Measurements from ENCODE around the gene RBM20.

RBM20 gene

GRCh38 chr10:110641256-110641655, 2.9 kb upstream of the RBM20 start:
- Histone ChIP-seq H3K9ac (ENCODE audit: low read length) (no peak overlapping the region), H3K27me3 (ENCODE audit: control insufficient read depth, insufficient read depth, low read length) (peaks cover 51% of the 10 kb centered on the region), H3K9me3 (ENCODE audit: control insufficient read depth, low read depth, low read length) (no peaks in the 10 kb centered on the region), H3K36me3 (ENCODE audit: control insufficient read depth, low read depth, low read length) (no peaks in the 10 kb centered on the region), H3K4me3 (ENCODE audit: low read length) (peak overlapping the region; percentile 4), H3K4me1 (ENCODE audit: control insufficient read depth, low read depth, low read length) (peaks cover 48% of the 10 kb centered on the region), H3K27ac (ENCODE audit: low read length) (no peak overlapping the region)

- Histone ChIP-seq H3K27me3 (ENCODE audit: control insufficient read depth, insufficient read depth, low read length) (peaks cover 59% of the 10 kb centered on the region), H3K27ac (ENCODE audit: low read length) (no peak overlapping the region), H3K4me3 (ENCODE audit: low read length) (peak overlapping the region; percentile 75), H3K9ac (ENCODE audit: low read length) (no peak overlapping the region), H3K9me3 (ENCODE audit: control insufficient read depth, low read depth, low read length) (no peaks in the 10 kb centered on the region), H3K4me1 (ENCODE audit: control insufficient read depth, low read depth, low read length) (peaks cover 40% of the 10 kb centered on the region), H3K36me3 (ENCODE audit: control insufficient read depth, low read depth, low read length) (no peaks in the 10 kb centered on the region)
Measured at GRCh38 chr10:110642204-110643034, 1.7 kb upstream of the RBM20 start.

- Histone ChIP-seq H3K9me3 (ENCODE audit: control insufficient read depth, low read depth, low read length) (no peaks in the 10 kb centered on the region), H3K27ac (ENCODE audit: low read length) (no peak overlapping the region), H3K9ac (ENCODE audit: low read length) (no peak overlapping the region), H3K36me3 (ENCODE audit: control insufficient read depth, low read depth, low read length) (no peaks in the 10 kb centered on the region), H3K4me3 (ENCODE audit: low read length) (peak overlapping the region; percentile 75), H3K4me1 (ENCODE audit: control insufficient read depth, low read depth, low read length) (peaks cover 36% of the 10 kb centered on the region), H3K27me3 (ENCODE audit: control insufficient read depth, insufficient read depth, low read length) (peaks cover 59% of the 10 kb centered on the region)
Measured at GRCh38 chr10:110643035-110643652, 992 bp upstream of the RBM20 start.

- H3K27ac ChIP-seq (ENCODE audit: low read length), result no peak overlapping the region
Measured at GRCh38 chr10:110644598-110645462, 694 bp downstream of the RBM20 start.

GRCh38 chr10:110646417-110647135, 2.4 kb downstream of the RBM20 start:
- H3K4me1 ChIP-seq (ENCODE audit: control insufficient read depth, low read depth, low read length), result peaks cover 30% of the 10 kb centered on the region
- no peak overlapping the region for H3K4me3 ChIP-seq (ENCODE audit: low read length)
- H3K27me3 ChIP-seq (ENCODE audit: control insufficient read depth, insufficient read depth, low read length), result peaks cover 55% of the 10 kb centered on the region
- no peaks in the 10 kb centered on the region for H3K36me3 ChIP-seq (ENCODE audit: control insufficient read depth, low read depth, low read length)
- no peak overlapping the region for H3K9ac ChIP-seq (ENCODE audit: low read length)
- no peak overlapping the region for H3K27ac ChIP-seq (ENCODE audit: low read length)
- H3K9me3 ChIP-seq (ENCODE audit: control insufficient read depth, low read depth, low read length), result no peaks in the 10 kb centered on the region

More at GRCh38 chr10:110644598-110645462, 694 bp downstream of the RBM20 start:
- Histone ChIP-seq H3K4me1 (ENCODE audit: control insufficient read depth, low read depth, low read length) (peaks cover 42% of the 10 kb centered on the region), H3K9me3 (ENCODE audit: control insufficient read depth, low read depth, low read length) (no peaks in the 10 kb centered on the region), H3K4me3 (ENCODE audit: low read length) (peak overlapping the region; percentile 75), H3K36me3 (ENCODE audit: control insufficient read depth, low read depth, low read length) (no peaks in the 10 kb centered on the region), H3K27me3 (ENCODE audit: control insufficient read depth, insufficient read depth, low read length) (peaks cover 59% of the 10 kb centered on the region), H3K9ac (ENCODE audit: low read length) (no peak overlapping the region)

GRCh38 chr10:110647136-110647430, 2.9 kb downstream of the RBM20 start:
- H3K27ac ChIP-seq (ENCODE audit: low read length), result no peak overlapping the region

GRCh38 chr10:110648692-110649346, 4.7 kb downstream of the RBM20 start:
- Histone ChIP-seq H3K27ac (ENCODE audit: low read length) (no peak overlapping the region), H3K4me3 (ENCODE audit: low read length) (no peak overlapping the region), H3K4me1 (ENCODE audit: control insufficient read depth, low read depth, low read length) (peaks cover 16% of the 10 kb centered on the region), H3K27me3 (ENCODE audit: control insufficient read depth, insufficient read depth, low read length) (peaks cover 32% of the 10 kb centered on the region), H3K36me3 (ENCODE audit: control insufficient read depth, low read depth, low read length) (no peaks in the 10 kb centered on the region), H3K9ac (ENCODE audit: low read length) (no peak overlapping the region), H3K9me3 (ENCODE audit: control insufficient read depth, low read depth, low read length) (no peaks in the 10 kb centered on the region)

More at GRCh38 chr10:110647136-110647430, 2.9 kb downstream of the RBM20 start:
- peaks cover 50% of the 10 kb centered on the region for H3K27me3 ChIP-seq (ENCODE audit: control insufficient read depth, insufficient read depth, low read length)
- H3K4me3 ChIP-seq (ENCODE audit: low read length), result no peak overlapping the region
- no peak overlapping the region for H3K9ac ChIP-seq (ENCODE audit: low read length)
- no peaks in the 10 kb centered on the region for H3K36me3 ChIP-seq (ENCODE audit: control insufficient read depth, low read depth, low read length)
- peaks cover 25% of the 10 kb centered on the region for H3K4me1 ChIP-seq (ENCODE audit: control insufficient read depth, low read depth, low read length)
- no peaks in the 10 kb centered on the region for H3K9me3 ChIP-seq (ENCODE audit: control insufficient read depth, low read depth, low read length)

GRCh38 chr10:110649347-110650264, 5.5 kb downstream of the RBM20 start:
- peaks cover 25% of the 10 kb centered on the region for H3K27me3 ChIP-seq (ENCODE audit: control insufficient read depth, insufficient read depth, low read length)
- no peak overlapping the region for H3K9ac ChIP-seq (ENCODE audit: low read length)
- H3K4me1 ChIP-seq (ENCODE audit: control insufficient read depth, low read depth, low read length), result peaks cover 16% of the 10 kb centered on the region
- H3K36me3 ChIP-seq (ENCODE audit: control insufficient read depth, low read depth, low read length), result no peaks in the 10 kb centered on the region
- H3K4me3 ChIP-seq (ENCODE audit: low read length), result no peak overlapping the region
- no peak overlapping the region for H3K27ac ChIP-seq (ENCODE audit: low read length)
- no peaks in the 10 kb centered on the region for H3K9me3 ChIP-seq (ENCODE audit: control insufficient read depth, low read depth, low read length)

GRCh38 chr10:110650265-110650668, 6.1 kb downstream of the RBM20 start:
- Histone ChIP-seq H3K4me3 (ENCODE audit: low read length) (no peak overlapping the region), H3K9ac (ENCODE audit: low read length) (no peak overlapping the region), H3K4me1 (ENCODE audit: control insufficient read depth, low read depth, low read length) (peaks cover 9% of the 10 kb centered on the region), H3K27me3 (ENCODE audit: control insufficient read depth, insufficient read depth, low read length) (peaks cover 18% of the 10 kb centered on the region), H3K36me3 (ENCODE audit: control insufficient read depth, low read depth, low read length) (no peaks in the 10 kb centered on the region), H3K9me3 (ENCODE audit: control insufficient read depth, low read depth, low read length) (no peaks in the 10 kb centered on the region), H3K27ac (ENCODE audit: low read length) (no peak overlapping the region)

All from iPS-18a (cell line).